ENCODE data around the gene LBR. TPM values are rescaled to one million over a fixed set of nuclear protein-coding genes. Genes with fewer than 3 reads are reported as not detected.

Gene LBR
- total and polyA plus RNA-seq, 3 donors from 2014 or later, result 31.7 to 40.3 (median 39.9) TPM

DNA sequence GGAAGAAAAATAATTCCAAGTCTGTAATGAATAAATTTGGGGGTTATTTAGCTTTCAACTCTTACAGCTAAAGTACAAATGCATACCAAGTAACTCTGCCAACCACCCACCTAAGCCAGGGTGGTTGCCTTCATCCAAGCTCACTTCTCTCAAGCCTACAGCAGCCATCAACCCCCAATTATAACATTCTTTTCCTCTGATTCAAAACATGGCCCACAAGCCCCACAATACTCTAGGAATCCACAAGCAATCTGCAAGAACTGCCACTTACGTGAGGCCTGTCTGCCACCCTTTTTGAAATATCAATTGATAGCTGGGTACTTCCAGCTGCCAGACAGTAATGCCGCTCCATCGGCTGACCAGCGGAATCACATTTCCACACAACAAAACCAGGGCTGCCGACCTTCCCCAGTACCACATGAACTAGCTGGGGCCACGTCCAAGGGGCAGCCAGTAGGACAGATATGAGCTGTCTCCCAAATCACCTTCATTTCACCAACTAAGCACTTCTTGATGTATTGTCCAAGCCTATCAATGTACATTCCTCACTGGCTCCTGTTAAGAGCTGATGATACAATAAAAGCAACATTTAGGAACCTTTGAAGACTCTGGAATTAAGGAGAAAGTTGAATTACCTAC lies 3.2 kb downstream of the LBR start:
- Histone ChIP-seq H3K9me3 (no peaks in the 10 kb centered on the region), H3K36me3 (ENCODE audit: low read depth, missing control alignments) (no peaks in the 10 kb centered on the region), H3K4me3 (no peak overlapping the region), H3K27me3 (no peaks in the 10 kb centered on the region), H3K27ac (no peak overlapping the region), H3K4me1 (peaks cover 8% of the 10 kb centered on the region)
- TF ChIP-seq, protein P1, sequence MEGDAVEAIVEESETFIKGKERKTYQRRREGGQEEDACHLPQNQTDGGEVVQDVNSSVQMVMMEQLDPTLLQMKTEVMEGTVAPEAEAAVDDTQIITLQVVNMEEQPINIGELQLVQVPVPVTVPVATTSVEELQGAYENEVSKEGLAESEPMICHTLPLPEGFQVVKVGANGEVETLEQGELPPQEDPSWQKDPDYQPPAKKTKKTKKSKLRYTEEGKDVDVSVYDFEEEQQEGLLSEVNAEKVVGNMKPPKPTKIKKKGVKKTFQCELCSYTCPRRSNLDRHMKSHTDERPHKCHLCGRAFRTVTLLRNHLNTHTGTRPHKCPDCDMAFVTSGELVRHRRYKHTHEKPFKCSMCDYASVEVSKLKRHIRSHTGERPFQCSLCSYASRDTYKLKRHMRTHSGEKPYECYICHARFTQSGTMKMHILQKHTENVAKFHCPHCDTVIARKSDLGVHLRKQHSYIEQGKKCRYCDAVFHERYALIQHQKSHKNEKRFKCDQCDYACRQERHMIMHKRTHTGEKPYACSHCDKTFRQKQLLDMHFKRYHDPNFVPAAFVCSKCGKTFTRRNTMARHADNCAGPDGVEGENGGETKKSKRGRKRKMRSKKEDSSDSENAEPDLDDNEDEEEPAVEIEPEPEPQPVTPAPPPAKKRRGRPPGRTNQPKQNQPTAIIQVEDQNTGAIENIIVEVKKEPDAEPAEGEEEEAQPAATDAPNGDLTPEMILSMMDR (IDR thresholded peaks at IDR 0.05), result no peak
- TF ChIP-seq POLR2A (IDR thresholded peaks at IDR 0.05), result no peak
- no peak for DNase-seq
- intact Hi-C loops (cut with DNase I; ENCODE audit: low total_unique reads), result no loop called here
- 82 to 86% methylated on average over 6 of the region's 6 CpGs for WGBS, 2 donors

- Histone ChIP-seq H3K27ac (no peak overlapping the region), H3K4me3 (no peak overlapping the region), H3K4me1 (peaks cover 8% of the 10 kb centered on the region), H3K9me3 (no peaks in the 10 kb centered on the region), H3K36me3 (ENCODE audit: low read depth, missing control alignments) (no peaks in the 10 kb centered on the region), H3K27me3 (no peaks in the 10 kb centered on the region)
- no peak for TF ChIP-seq POLR2A (IDR thresholded peaks at IDR 0.05)
- TF ChIP-seq, protein P1 (IDR thresholded peaks at IDR 0.05), result no peak
- intact Hi-C loops (cut with DNase I; ENCODE audit: low total_unique reads), result no loop called here
- 91 to 92% methylated on average over 1 to 2 of the region's 2 CpGs for WGBS, 2 donors
- DNase-seq, result no peak
Measured at GRCh38 chr1:225423518-225423855, 4.4 kb downstream of the LBR start.

- no peaks in the 10 kb centered on the region for H3K36me3 ChIP-seq (ENCODE audit: low read depth, missing control alignments)
- no peak overlapping the region for H3K4me3 ChIP-seq
- WGBS, 2 donors, result 74 to 80% methylated on average over 7 of the region's 7 CpGs
- H3K27me3 ChIP-seq, result no peaks in the 10 kb centered on the region
- peaks cover 8% of the 10 kb centered on the region for H3K4me1 ChIP-seq
- intact Hi-C loops (cut with DNase I; ENCODE audit: low total_unique reads), result no loop called here
- DNase-seq, result no peak
- no peak overlapping the region for H3K27ac ChIP-seq
- TF ChIP-seq, protein P1 (IDR thresholded peaks at IDR 0.05), result no peak
- TF ChIP-seq POLR2A (IDR thresholded peaks at IDR 0.05), result no peak
- no peaks in the 10 kb centered on the region for H3K9me3 ChIP-seq
Measured at GRCh38 chr1:225422795-225423517, 4.9 kb downstream of the LBR start.

GRCh38 chr1:225422031-225422605 lies 5.7 kb downstream of the LBR start:
- H3K4me1 ChIP-seq, result peaks cover 8% of the 10 kb centered on the region

More at GRCh38 chr1:225422031-225422605, 5.7 kb downstream of the LBR start:
- Histone ChIP-seq H3K27ac (no peak overlapping the region), H3K36me3 (ENCODE audit: low read depth, missing control alignments) (no peaks in the 10 kb centered on the region), H3K9me3 (no peaks in the 10 kb centered on the region), H3K27me3 (no peaks in the 10 kb centered on the region), H3K4me3 (no peak overlapping the region)
- no peak for TF ChIP-seq POLR2A (IDR thresholded peaks at IDR 0.05)
- TF ChIP-seq, protein P1 (IDR thresholded peaks at IDR 0.05), result no peak
- WGBS, 2 donors, result 76 to 79% methylated on average over 14 of the region's 14 CpGs
- intact Hi-C loops (cut with DNase I; ENCODE audit: low total_unique reads), result no loop called here
- no peak for DNase-seq
